ENCODE data around the gene NUMBL.
A peak's percentile ranks its signal among the peaks of the same experiment; 100 is the strongest.
"Not testable (repeated sequence)": the region's sequence is repeated elsewhere in the genome, so short reads cannot be mapped to it uniquely, and the experiment has no call there.

NUMBL gene

GRCh38 chr19:40626918-40627317 lies 63.5 kb downstream of the NUMBL start:
- no peak for DNase-seq

- DNase-seq: peak; percentile 17 to 64
Measured at GRCh38 chr19:40625406-40626120, 64.9 kb downstream of the NUMBL start.

- not testable (repeated sequence) for DNase-seq
Measured at GRCh38 chr19:40624369-40625153, 65.9 kb downstream of the NUMBL start.

GRCh38 chr19:40623403-40624251 lies 66.8 kb downstream of the NUMBL start:
- no peak for DNase-seq

GRCh38 chr19:40622773-40623075 lies 67.7 kb downstream of the NUMBL start:
- DNase-seq: no peak

GRCh38 chr19:40621966-40622772 lies 68.3 kb downstream of the NUMBL start:
- DNase-seq: no peak

- DNase-seq: no peak
Measured at GRCh38 chr19:40621283-40621682, 69.2 kb downstream of the NUMBL start.

GRCh38 chr19:40620161-40620485 lies 70.3 kb downstream of the NUMBL start:
- no peak for DNase-seq

GRCh38 chr19:40619333-40620160 lies 70.9 kb downstream of the NUMBL start:
- no peak for DNase-seq

GRCh38 chr19:40617961-40618360 lies 72.5 kb downstream of the NUMBL start:
- DNase-seq: no peak

- DNase-seq: no peak
Measured at GRCh38 chr19:40616941-40617340, 73.5 kb downstream of the NUMBL start.

- no peak for DNase-seq
Measured at GRCh38 chr19:40616178-40616577, 74.3 kb downstream of the NUMBL start.

All from inflammatory macrophage (primary cell).